ENCODE results near the gene PPHLN1. TPM values are rescaled to one million over a fixed set of nuclear protein-coding genes. Genes with fewer than 3 reads are reported as not detected.
A peak's percentile ranks its signal among the peaks of the same experiment; 100 is the strongest.

Gene PPHLN1
- total and polyA plus RNA-seq, 2 donors (not counting 1 experiment from before 2014, with no cell fraction given) = 48.8 to 104 TPM

DNA sequence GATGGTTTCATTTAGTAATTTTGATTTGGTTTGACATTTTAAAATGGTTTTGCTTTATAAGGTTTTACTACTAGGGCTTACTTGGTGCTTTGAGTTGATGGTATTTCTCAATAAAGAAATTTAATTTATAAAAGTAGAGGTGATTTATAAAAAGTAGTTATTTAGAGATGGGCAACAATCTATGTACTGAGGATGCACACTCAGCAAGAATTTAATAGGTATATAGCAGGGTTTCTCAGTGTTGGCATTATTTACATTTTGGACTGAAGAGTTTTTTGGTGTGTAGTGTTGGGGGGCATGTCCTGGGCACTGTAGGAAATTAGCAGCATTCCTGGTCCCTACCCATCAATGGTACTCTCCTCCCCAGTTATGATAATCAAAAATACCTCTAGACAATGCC, 47.7 kb downstream of the PPHLN1 start:
- ATAC-seq (ENCODE audit: low read depth) (no peak), DNase-seq (no peak)
- Histone ChIP-seq H3K36me3 (replicated peaks in 1 of 2; ENCODE audit: control extremely low read depth in 1 of 2, control insufficient read depth in 1 of 2, extremely low read depth in 1 of 2, insufficient read depth in 2 of 2, low read length in 1 of 2) (peaks cover 5 to 23% of the 10 kb centered on the region in 2 experiments), H3K4me3 (ENCODE audit: control extremely low read depth in 1 of 5, extremely low read depth in 1 of 5, insufficient read depth in 1 of 5, low read depth in 2 of 5, low read length in 4 of 5) (no peak overlapping the region), H3K4me1 (ENCODE audit: control insufficient read depth in 2 of 2, insufficient read depth in 2 of 2, low read length in 2 of 2) (peaks cover 4 to 5% of the 10 kb centered on the region in 2 donors), H3K4me2 (replicated peaks; ENCODE audit: low read depth, low read length, poor library complexity, severe bottlenecking) (no peak overlapping the region), H4K20me1 (ENCODE audit: control insufficient read depth, insufficient read depth, low read length, poor library complexity, severe bottlenecking) (no peaks in the 10 kb centered on the region), H3K9me3 (ENCODE audit: control extremely low read depth in 1 of 3, control insufficient read depth in 2 of 3, insufficient read depth in 1 of 3, low read length in 2 of 3) (no peaks in the 10 kb centered on the region), H2AFZ (ENCODE audit: insufficient read depth, low read depth, low read length, poor library complexity, severe bottlenecking) (no peak overlapping the region), H3K27ac (ENCODE audit: low read length in 2 of 2) (peak overlapping the region in 1 of 2 donors; percentile 30), H3K9ac (ENCODE audit: low read length) (no peak overlapping the region), H3K27me3 (replicated peaks in 1 of 4; ENCODE audit: control extremely low read depth in 1 of 4, control insufficient read depth in 3 of 4, insufficient read depth in 4 of 4, low read length in 3 of 4) (no peaks in the 10 kb centered on the region), H3K79me2 (ENCODE audit: control insufficient read depth, insufficient read depth, low read length) (peaks cover 25% of the 10 kb centered on the region)
- TF ChIP-seq CTCF (IDR thresholded peaks at IDR 0.05) (no peak), EZH2 (IDR thresholded peaks at IDR 0.05; ENCODE audit: borderline replicate concordance, insufficient read depth, low read depth, low read length, poor library complexity, severe bottlenecking) (no peak)
- intact Hi-C loops (cut with micrococcal nuclease) = loop anchor here (2.0 to 5.0 kb wide), 4 partner anchors 41 to 1427 kb away; partner anchors contain the start of gene YAF2
- no peak overlapping the region for H3K27ac Mint-ChIP-seq
- ChIA-PET CTCF (interaction anchor here (0.9 to 3.7 kb wide), 4 partner anchors 16 to 1096 kb away, joined by 4 to 28 read pairs (median 20); no protein-coding TSS in a partner anchor), POLR2A (interaction anchor here (0.7 kb wide), 1 partner anchor 96 kb away, joined by 7 read pairs; no protein-coding TSS in a partner anchor)
- H3K9me3 Mint-ChIP-seq (ENCODE audit: insufficient read depth) = no peaks in the 10 kb centered on the region
- no peaks in the 10 kb centered on the region for H3K27me3 Mint-ChIP-seq
- H3K4me3 Mint-ChIP-seq = no peak overlapping the region
- H3K4me1 Mint-ChIP-seq = peaks cover 15% of the 10 kb centered on the region

DNA sequence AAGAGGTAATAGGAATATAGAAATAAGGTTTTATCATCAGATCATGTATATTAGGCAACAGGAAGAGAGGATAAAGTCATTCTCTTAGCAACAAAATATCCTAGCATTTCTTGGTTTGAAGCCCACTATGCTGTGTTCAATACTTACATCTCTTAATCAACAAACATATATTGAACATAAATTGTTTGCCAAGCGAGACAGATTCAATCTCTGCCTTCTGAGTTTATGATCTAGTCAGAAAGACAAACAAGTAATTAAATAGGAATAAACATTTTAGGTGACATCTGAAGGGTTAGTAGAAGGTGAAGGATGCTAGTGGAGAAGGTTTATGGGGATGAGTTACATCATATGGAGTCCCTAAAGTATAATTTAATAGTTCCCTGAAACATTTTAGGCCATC, 54.8 kb downstream of the PPHLN1 start:
- peaks cover 1 to 27% of the 10 kb centered on the region in 2 experiments for H3K36me3 ChIP-seq (replicated peaks in 1 of 2; ENCODE audit: control extremely low read depth in 1 of 2, control insufficient read depth in 1 of 2, extremely low read depth in 1 of 2, insufficient read depth in 2 of 2, low read length in 1 of 2)
- H4K20me1 ChIP-seq (ENCODE audit: control insufficient read depth, insufficient read depth, low read length, poor library complexity, severe bottlenecking) = no peaks in the 10 kb centered on the region
- no peak overlapping the region for H3K9ac ChIP-seq (ENCODE audit: low read length)
- no peak overlapping the region for H2AFZ ChIP-seq (ENCODE audit: insufficient read depth, low read depth, low read length, poor library complexity, severe bottlenecking)
- H3K79me2 ChIP-seq (ENCODE audit: control insufficient read depth, insufficient read depth, low read length) = peaks cover 47% of the 10 kb centered on the region
- no peak for ATAC-seq (ENCODE audit: low read depth)
- no peak overlapping the region for H3K4me2 ChIP-seq (replicated peaks; ENCODE audit: low read depth, low read length, poor library complexity, severe bottlenecking)
- no peaks in the 10 kb centered on the region for H3K9me3 Mint-ChIP-seq (ENCODE audit: insufficient read depth)
- no peaks in the 10 kb centered on the region for H3K27me3 ChIP-seq (replicated peaks in 1 of 4; ENCODE audit: control extremely low read depth in 1 of 4, control insufficient read depth in 3 of 4, insufficient read depth in 4 of 4, low read length in 3 of 4)
- no peak overlapping the region for H3K27ac Mint-ChIP-seq
- H3K9me3 ChIP-seq (ENCODE audit: control extremely low read depth in 1 of 3, control insufficient read depth in 2 of 3, insufficient read depth in 1 of 3, low read length in 2 of 3) = no peaks in the 10 kb centered on the region
- H3K4me1 ChIP-seq (ENCODE audit: control insufficient read depth in 2 of 2, insufficient read depth in 2 of 2, low read length in 2 of 2) = peaks cover 0 to 5% of the 10 kb centered on the region in 2 donors
- peaks cover 25% of the 10 kb centered on the region for H3K4me1 Mint-ChIP-seq
- intact Hi-C loops (cut with micrococcal nuclease) = no loop called here
- H3K27me3 Mint-ChIP-seq = no peaks in the 10 kb centered on the region
- TF ChIP-seq EZH2 (IDR thresholded peaks at IDR 0.05; ENCODE audit: borderline replicate concordance, insufficient read depth, low read depth, low read length, poor library complexity, severe bottlenecking) = no peak
- no peak for TF ChIP-seq CTCF (IDR thresholded peaks at IDR 0.05)
- H3K27ac ChIP-seq (ENCODE audit: low read length in 2 of 2) = no peak overlapping the region
- H3K4me3 Mint-ChIP-seq = no peak overlapping the region
- POLR2A ChIA-PET = no interaction called here
- H3K4me3 ChIP-seq (ENCODE audit: control extremely low read depth in 1 of 5, extremely low read depth in 1 of 5, insufficient read depth in 1 of 5, low read depth in 2 of 5, low read length in 4 of 5) = no peak overlapping the region
- CTCF ChIA-PET = interaction anchor here (3.9 kb wide), 1 partner anchor 10 kb away, joined by 31 read pairs; no protein-coding TSS in a partner anchor
- no peak for DNase-seq
- no CpG with 5 or more reads among the region's 1 CpG for WGBS (ENCODE audit: insufficient coverage)

Measured in B cell (primary cell).